GM21360 (cell line): Measurements from ENCODE around the gene CTNNBL1.

Experiments
- ATAC-seq: cut with Tn5 transposase; IDR thresholded peaks from one replicate; pipeline ENCODE4 v1.9.1; 2021; ENCODE audit warnings: mild to moderate bottlenecking, moderate library complexity; ENCODE audit not compliant: unreplicated experiment

The CTNNBL1 gene

GRCh38 chr20:37895166-37895565 is 201.3 kb downstream of the CTNNBL1 start:
- no peak for ATAC-seq

- no peak for ATAC-seq
These were observed 203.2 kb downstream of the CTNNBL1 start for GRCh38 chr20:37896932-37897548.

- ATAC-seq, result no peak
These were observed 204.6 kb downstream of the CTNNBL1 start for GRCh38 chr20:37898233-37899104.

- no peak for ATAC-seq
These were observed 205.5 kb downstream of the CTNNBL1 start for GRCh38 chr20:37899105-37900045.

- ATAC-seq, result no peak
These were observed 207.4 kb downstream of the CTNNBL1 start for GRCh38 chr20:37901240-37901639.

- peak; percentile 62 for ATAC-seq
These were observed 208.0 kb downstream of the CTNNBL1 start for GRCh38 chr20:37901654-37902503.

GRCh38 chr20:37902504-37903313 is 208.9 kb downstream of the CTNNBL1 start, which contains the start of gene VSTM2L:
TSS of gene VSTM2L (plus strand) at chr20:37903127. CDS start at chr20:37903351, 224 bp downstream.
- peak; percentile 16 for ATAC-seq

GRCh38 chr20:37903317-37904007 is 209.6 kb downstream of the CTNNBL1 start:
- ATAC-seq, result no peak

GRCh38 chr20:37904008-37904642 is 210.3 kb downstream of the CTNNBL1 start:
- no peak for ATAC-seq

- ATAC-seq, result no peak
These were observed 211.1 kb downstream of the CTNNBL1 start for GRCh38 chr20:37904845-37905373.

GRCh38 chr20:37905671-37906613 is 212.1 kb downstream of the CTNNBL1 start:
- no peak for ATAC-seq

- no peak for ATAC-seq
These were observed 213.5 kb downstream of the CTNNBL1 start for GRCh38 chr20:37907330-37907676.

GRCh38 chr20:37907677-37908401 is 214.0 kb downstream of the CTNNBL1 start:
- ATAC-seq, result no peak

- ATAC-seq, result no peak
These were observed 217.4 kb downstream of the CTNNBL1 start for GRCh38 chr20:37911261-37911660.

GRCh38 chr20:37911838-37912281 is 218.0 kb downstream of the CTNNBL1 start:
- ATAC-seq, result no peak

- no peak for ATAC-seq
These were observed 219.0 kb downstream of the CTNNBL1 start for GRCh38 chr20:37912874-37913273.
